ENCODE results near the gene ZNF732. TPM values are rescaled to one million over a fixed set of nuclear protein-coding genes. Genes with fewer than 3 reads are reported as not detected.

ZNF732 gene
- total RNA-seq (ENCODE audit: unreplicated experiment): 1.3 TPM
- long read RNA-seq, partial matches to known transcripts: 0 of 1 reads
- long read RNA-seq, other reads (novel, unspliced or antisense): 1 of 1 reads

DNA sequence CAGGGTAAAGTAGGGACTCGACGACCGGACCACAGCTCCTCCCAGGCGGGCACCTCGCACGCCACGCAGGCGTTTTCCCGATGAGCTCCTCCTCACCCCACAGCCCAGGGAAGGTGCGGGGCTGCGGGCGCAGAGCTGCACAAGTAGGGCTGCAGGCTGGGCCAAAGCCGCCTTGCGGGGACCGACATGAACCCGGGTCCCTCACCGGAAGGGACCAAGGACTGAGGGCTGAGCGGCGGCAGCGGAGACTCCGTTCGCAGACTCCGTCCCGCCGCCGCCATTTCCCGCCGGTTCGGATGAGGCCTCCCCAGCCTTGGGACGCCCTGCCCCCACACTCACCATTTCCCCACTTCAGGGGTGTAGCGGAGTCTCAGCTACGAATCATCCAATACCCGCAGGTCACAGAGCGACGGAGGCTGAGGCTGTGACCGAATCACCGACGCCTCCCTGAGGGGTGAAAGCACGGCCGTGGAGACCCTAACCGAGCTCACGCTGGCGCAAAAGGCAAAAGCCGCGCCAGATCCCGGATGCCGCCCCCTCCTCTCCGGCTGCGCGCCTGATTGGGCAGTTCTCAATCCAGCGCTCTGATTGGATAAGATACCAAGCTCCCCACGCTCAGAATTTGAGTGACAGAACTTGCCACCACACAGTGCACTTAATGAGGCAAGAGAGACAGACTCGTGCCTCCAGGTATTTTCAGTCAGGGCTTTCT, at the start of gene ZNF732:
TSS of gene ZNF732 (minus strand) at position 506 of the 712 bp plus-strand sequence. CDS start at position 342, 164 bp downstream.
- peaks cover 2% of the 10 kb centered on the region for H3K27me3 Mint-ChIP-seq (ENCODE audit: unreplicated experiment)
- no peaks in the 10 kb centered on the region for H3K4me1 Mint-ChIP-seq (ENCODE audit: low read depth, unreplicated experiment)
- H3K27ac Mint-ChIP-seq (ENCODE audit: unreplicated experiment): peak within 1 kb of the TSS; percentile 12
- H3K36me3 Mint-ChIP-seq (ENCODE audit: unreplicated experiment): no peaks in the 10 kb centered on the region
- peak; percentile 89 for DNase-seq
- H3K4me3 Mint-ChIP-seq (ENCODE audit: unreplicated experiment): peak within 1 kb of the TSS; percentile 91
- TF ChIP-seq, protein P1, sequence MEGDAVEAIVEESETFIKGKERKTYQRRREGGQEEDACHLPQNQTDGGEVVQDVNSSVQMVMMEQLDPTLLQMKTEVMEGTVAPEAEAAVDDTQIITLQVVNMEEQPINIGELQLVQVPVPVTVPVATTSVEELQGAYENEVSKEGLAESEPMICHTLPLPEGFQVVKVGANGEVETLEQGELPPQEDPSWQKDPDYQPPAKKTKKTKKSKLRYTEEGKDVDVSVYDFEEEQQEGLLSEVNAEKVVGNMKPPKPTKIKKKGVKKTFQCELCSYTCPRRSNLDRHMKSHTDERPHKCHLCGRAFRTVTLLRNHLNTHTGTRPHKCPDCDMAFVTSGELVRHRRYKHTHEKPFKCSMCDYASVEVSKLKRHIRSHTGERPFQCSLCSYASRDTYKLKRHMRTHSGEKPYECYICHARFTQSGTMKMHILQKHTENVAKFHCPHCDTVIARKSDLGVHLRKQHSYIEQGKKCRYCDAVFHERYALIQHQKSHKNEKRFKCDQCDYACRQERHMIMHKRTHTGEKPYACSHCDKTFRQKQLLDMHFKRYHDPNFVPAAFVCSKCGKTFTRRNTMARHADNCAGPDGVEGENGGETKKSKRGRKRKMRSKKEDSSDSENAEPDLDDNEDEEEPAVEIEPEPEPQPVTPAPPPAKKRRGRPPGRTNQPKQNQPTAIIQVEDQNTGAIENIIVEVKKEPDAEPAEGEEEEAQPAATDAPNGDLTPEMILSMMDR (IDR thresholded peaks at IDR 0.05; ENCODE audit: partially characterized antibody, unreplicated experiment): no peak
- H3K9me3 Mint-ChIP-seq (ENCODE audit: unreplicated experiment): peaks cover 3% of the 10 kb centered on the region

- H3K27ac Mint-ChIP-seq (ENCODE audit: unreplicated experiment): no peak overlapping the region
- TF ChIP-seq, protein P1 (IDR thresholded peaks at IDR 0.05; ENCODE audit: partially characterized antibody, unreplicated experiment): peak; percentile 74
- DNase-seq: no peak
- H3K36me3 Mint-ChIP-seq (ENCODE audit: unreplicated experiment): peaks cover 14% of the 10 kb centered on the region
- peaks cover 2% of the 10 kb centered on the region for H3K27me3 Mint-ChIP-seq (ENCODE audit: unreplicated experiment)
- H3K4me3 Mint-ChIP-seq (ENCODE audit: unreplicated experiment): no peak overlapping the region
- H3K4me1 Mint-ChIP-seq (ENCODE audit: low read depth, unreplicated experiment): peaks cover 9% of the 10 kb centered on the region
- peaks cover 12% of the 10 kb centered on the region for H3K9me3 Mint-ChIP-seq (ENCODE audit: unreplicated experiment)
Observed at GRCh38 chr4:340011-340410, 34.7 kb upstream of the ZNF732 start.

DNA sequence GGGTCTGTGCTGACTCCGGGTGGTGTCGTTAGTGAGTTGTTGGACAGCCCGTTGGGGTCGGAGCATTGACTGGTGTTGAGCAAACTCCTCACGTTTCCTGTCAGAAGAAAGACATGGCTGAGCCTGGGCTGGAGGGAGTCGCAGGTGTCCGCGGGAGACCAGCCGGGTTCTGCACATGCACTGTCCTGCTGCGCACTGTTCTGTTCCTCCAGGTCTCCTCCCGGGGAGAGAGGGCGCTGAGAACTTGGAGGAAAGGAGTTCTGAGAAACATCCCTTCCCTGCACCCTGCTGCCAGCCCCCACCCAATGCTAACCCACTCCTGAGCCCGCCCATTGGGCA, 33.5 kb upstream of the ZNF732 start:
- DNase-seq: peak; percentile 21
- peaks cover 2% of the 10 kb centered on the region for H3K27me3 Mint-ChIP-seq (ENCODE audit: unreplicated experiment)
- TF ChIP-seq, protein P1 (IDR thresholded peaks at IDR 0.05; ENCODE audit: partially characterized antibody, unreplicated experiment): no peak
- peaks cover 9% of the 10 kb centered on the region for H3K4me1 Mint-ChIP-seq (ENCODE audit: low read depth, unreplicated experiment)
- peak overlapping the region; percentile 99 for H3K4me3 Mint-ChIP-seq (ENCODE audit: unreplicated experiment)
- H3K9me3 Mint-ChIP-seq (ENCODE audit: unreplicated experiment): peaks cover 12% of the 10 kb centered on the region
- H3K36me3 Mint-ChIP-seq (ENCODE audit: unreplicated experiment): peaks cover 16% of the 10 kb centered on the region
- H3K27ac Mint-ChIP-seq (ENCODE audit: unreplicated experiment): peak overlapping the region; percentile 62

- DNase-seq: peak; percentile 58
- Mint-ChIP-seq H3K27me3 (ENCODE audit: unreplicated experiment) (peaks cover 2% of the 10 kb centered on the region), H3K4me3 (ENCODE audit: unreplicated experiment) (peak overlapping the region; percentile 99), H3K9me3 (ENCODE audit: unreplicated experiment) (peaks cover 12% of the 10 kb centered on the region), H3K27ac (ENCODE audit: unreplicated experiment) (peak overlapping the region; percentile 98), H3K4me1 (ENCODE audit: low read depth, unreplicated experiment) (peaks cover 9% of the 10 kb centered on the region), H3K36me3 (ENCODE audit: unreplicated experiment) (peaks cover 16% of the 10 kb centered on the region)
- TF ChIP-seq, protein P1 (IDR thresholded peaks at IDR 0.05; ENCODE audit: partially characterized antibody, unreplicated experiment): no peak
Observed at GRCh38 chr4:337932-338758, 32.9 kb upstream of the ZNF732 start.

All from glutamatergic neuron (in vitro differentiated cells).